Upper lobe of right lung (tissue), 1 donor: Measurements from ENCODE around the gene CA10. TPM values are rescaled to one million over a fixed set of nuclear protein-coding genes. Genes with fewer than 3 reads are reported as not detected.

ENCODE experiments used
- ATAC-seq: fragments of 200-7000 bp; cut with Tn5 transposase; one replicate; pipeline ENCODE4 v1.9.1; 2020; ENCODE audit warnings: mild to moderate bottlenecking, moderate library complexity
- DNase-seq: peaks from one replicate; pipeline ENCODE4 v3.0.0-alpha.2; 2020
- H3K27ac ChIP-seq: fragments of 200-600 bp; one replicate; pipeline ENCODE4 v1.8.0; 2022
- H3K27me3 ChIP-seq: fragments of 200-600 bp; one replicate; pipeline ENCODE4 v1.8.0; 2022; ENCODE audit warnings: mild to moderate bottlenecking
- H3K36me3 ChIP-seq: fragments of 200-600 bp; one replicate; pipeline ENCODE4 v1.8.0; 2022
- H3K4me1 ChIP-seq: fragments of 200-600 bp; one replicate; pipeline ENCODE4 v1.8.0; 2022
- H3K4me3 ChIP-seq: fragments of 200-600 bp; one replicate; pipeline ENCODE4 v1.8.0; 2022; ENCODE audit warnings: mild to moderate bottlenecking
- H3K9me3 ChIP-seq: fragments of 200-600 bp; one replicate; pipeline ENCODE4 v1.8.0; 2022
- intact Hi-C: fragments of 100-400 bp; cut with DNase I; formaldehyde crosslinking; loops from one replicate; pipeline ENCODE4 v1.11.0; 2022
- total RNA-seq: library from RNA; stranded (reverse); fragmentation: NEBNext Ultra II Directional; extraction: Animal tissue kit (Norgen Biotek cat#: 25700); gene quantifications from one replicate; pipeline ENCODE4 v1.2.1, GENCODE V29; 2021
- TF ChIP-seq, protein P1 (sequence below): fragments of 200-600 bp; IDR thresholded peaks from one replicate; pipeline ENCODE4 v1.8.0; 2022; ENCODE audit warnings: antibody characterized with exemption
- donor health status: DM: no; HTN: yes; CAD: no; lungs with severe emphysema.

Gene CA10
- total RNA-seq, 1 donor from 2014 or later = not detected

GRCh38 chr17:51745993-51746392, 412.5 kb downstream of the CA10 start:
- DNase-seq (no peak), ATAC-seq (no peak)
- TF ChIP-seq, protein P1, sequence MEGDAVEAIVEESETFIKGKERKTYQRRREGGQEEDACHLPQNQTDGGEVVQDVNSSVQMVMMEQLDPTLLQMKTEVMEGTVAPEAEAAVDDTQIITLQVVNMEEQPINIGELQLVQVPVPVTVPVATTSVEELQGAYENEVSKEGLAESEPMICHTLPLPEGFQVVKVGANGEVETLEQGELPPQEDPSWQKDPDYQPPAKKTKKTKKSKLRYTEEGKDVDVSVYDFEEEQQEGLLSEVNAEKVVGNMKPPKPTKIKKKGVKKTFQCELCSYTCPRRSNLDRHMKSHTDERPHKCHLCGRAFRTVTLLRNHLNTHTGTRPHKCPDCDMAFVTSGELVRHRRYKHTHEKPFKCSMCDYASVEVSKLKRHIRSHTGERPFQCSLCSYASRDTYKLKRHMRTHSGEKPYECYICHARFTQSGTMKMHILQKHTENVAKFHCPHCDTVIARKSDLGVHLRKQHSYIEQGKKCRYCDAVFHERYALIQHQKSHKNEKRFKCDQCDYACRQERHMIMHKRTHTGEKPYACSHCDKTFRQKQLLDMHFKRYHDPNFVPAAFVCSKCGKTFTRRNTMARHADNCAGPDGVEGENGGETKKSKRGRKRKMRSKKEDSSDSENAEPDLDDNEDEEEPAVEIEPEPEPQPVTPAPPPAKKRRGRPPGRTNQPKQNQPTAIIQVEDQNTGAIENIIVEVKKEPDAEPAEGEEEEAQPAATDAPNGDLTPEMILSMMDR = no peak
- no peaks in the 10 kb centered on the region for H3K4me1 ChIP-seq
- intact Hi-C loops = no loop called here
- H3K27me3 ChIP-seq = no peaks in the 10 kb centered on the region
- no peak overlapping the region for H3K4me3 ChIP-seq
- H3K36me3 ChIP-seq = no peaks in the 10 kb centered on the region
- no peaks in the 10 kb centered on the region for H3K9me3 ChIP-seq
- H3K27ac ChIP-seq = no peak overlapping the region

- Histone ChIP-seq H3K27me3 (no peaks in the 10 kb centered on the region), H3K4me1 (no peaks in the 10 kb centered on the region), H3K27ac (no peak overlapping the region), H3K4me3 (no peak overlapping the region), H3K9me3 (no peaks in the 10 kb centered on the region), H3K36me3 (no peaks in the 10 kb centered on the region)
- intact Hi-C loops = no loop called here
- no peak for ATAC-seq
- DNase-seq = no peak
- TF ChIP-seq, protein P1 = no peak
Measured at GRCh38 chr17:51743477-51743876, 415.0 kb downstream of the CA10 start.

- Histone ChIP-seq H3K9me3 (no peaks in the 10 kb centered on the region), H3K27me3 (no peaks in the 10 kb centered on the region), H3K4me3 (no peak overlapping the region), H3K36me3 (no peaks in the 10 kb centered on the region), H3K4me1 (no peaks in the 10 kb centered on the region), H3K27ac (no peak overlapping the region)
- intact Hi-C loops = no loop called here
- no peak for ATAC-seq
- TF ChIP-seq, protein P1 = no peak
- no peak for DNase-seq
Measured at GRCh38 chr17:51742571-51742970, 415.9 kb downstream of the CA10 start.

DNA sequence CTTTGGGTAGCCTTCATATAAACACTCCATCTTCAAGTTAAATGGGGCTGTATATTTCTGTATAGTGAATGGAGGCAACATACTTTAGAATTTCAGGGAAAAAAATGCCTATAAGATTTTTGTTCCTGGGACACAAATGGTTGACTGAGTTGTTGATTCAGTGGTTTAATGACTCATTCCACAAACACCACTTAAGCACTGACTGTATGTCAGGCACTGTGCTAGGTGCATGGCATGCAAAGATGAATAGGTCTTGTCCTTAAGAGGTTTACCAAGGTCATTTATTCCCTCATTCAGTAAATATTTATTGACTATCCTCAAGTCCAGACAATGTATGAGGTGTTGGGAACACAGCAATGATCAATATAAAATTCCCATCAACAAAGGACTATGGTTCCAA, 417.1 kb downstream of the CA10 start:
- H3K27ac ChIP-seq = no peak overlapping the region
- no peaks in the 10 kb centered on the region for H3K36me3 ChIP-seq
- TF ChIP-seq, protein P1 = no peak
- H3K9me3 ChIP-seq = no peaks in the 10 kb centered on the region
- ATAC-seq (no peak), DNase-seq (no peak)
- no peak overlapping the region for H3K4me3 ChIP-seq
- no peaks in the 10 kb centered on the region for H3K4me1 ChIP-seq
- no peaks in the 10 kb centered on the region for H3K27me3 ChIP-seq
- intact Hi-C loops = no loop called here

GRCh38 chr17:51740531-51740930, 418.0 kb downstream of the CA10 start:
- no peaks in the 10 kb centered on the region for H3K27me3 ChIP-seq
- H3K4me3 ChIP-seq = no peak overlapping the region
- H3K36me3 ChIP-seq = no peaks in the 10 kb centered on the region
- TF ChIP-seq, protein P1 = no peak
- DNase-seq (no peak), ATAC-seq (no peak)
- no peak overlapping the region for H3K27ac ChIP-seq
- intact Hi-C loops = no loop called here
- H3K9me3 ChIP-seq = no peaks in the 10 kb centered on the region
- no peaks in the 10 kb centered on the region for H3K4me1 ChIP-seq

GRCh38 chr17:51739245-51739886, 419.1 kb downstream of the CA10 start:
- ATAC-seq = no peak
- H3K9me3 ChIP-seq = no peaks in the 10 kb centered on the region
- intact Hi-C loops = no loop called here
- no peak overlapping the region for H3K4me3 ChIP-seq
- TF ChIP-seq, protein P1 = no peak
- H3K27me3 ChIP-seq = no peaks in the 10 kb centered on the region
- H3K27ac ChIP-seq = no peak overlapping the region
- no peaks in the 10 kb centered on the region for H3K4me1 ChIP-seq
- DNase-seq = no peak
- no peaks in the 10 kb centered on the region for H3K36me3 ChIP-seq
